ENCODE data around the gene NUDCD2.

DNA sequence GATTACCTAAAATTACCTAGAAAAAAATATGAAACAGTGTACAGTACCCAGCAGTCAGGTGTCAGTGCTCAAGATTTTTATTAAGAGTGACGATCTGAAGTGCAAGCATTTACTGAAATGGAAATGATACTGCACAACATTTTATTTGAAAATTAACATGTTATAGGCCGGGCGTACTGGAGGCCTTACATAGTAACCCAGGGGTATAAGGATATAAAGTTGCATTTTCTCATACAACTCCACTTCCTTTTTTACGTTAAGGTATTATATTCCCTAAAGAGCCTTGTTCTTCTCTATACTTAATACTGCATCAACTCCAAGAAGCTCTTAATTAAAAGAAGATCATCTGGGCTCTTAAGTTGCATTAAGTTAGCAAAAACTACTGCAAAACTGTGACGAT lies 48.9 kb upstream of the NUDCD2 start:
- TF ChIP-seq POLR2AphosphoS5 (IDR thresholded peaks at IDR 0.05; ENCODE audit: insufficient read depth, low read depth, low read length) (no peak), POLR2A (IDR thresholded peaks at IDR 0.05; ENCODE audit: low read depth, low read length) (no peak), GATA2 (IDR thresholded peaks at IDR 0.05; ENCODE audit: insufficient read depth, insufficient read length, low read depth, low read length) (no peak), JUN (IDR thresholded peaks at IDR 0.05; ENCODE audit: borderline replicate concordance, insufficient read depth, insufficient read length, low read depth) (no peak), EZH2 (IDR thresholded peaks at IDR 0.05; ENCODE audit: borderline replicate concordance, low read depth, low read length, severe bottlenecking) (no peak), MYC (IDR thresholded peaks at IDR 0.05; ENCODE audit: low read depth, low read length) (no peak)
- TF ChIP-seq, protein P1, sequence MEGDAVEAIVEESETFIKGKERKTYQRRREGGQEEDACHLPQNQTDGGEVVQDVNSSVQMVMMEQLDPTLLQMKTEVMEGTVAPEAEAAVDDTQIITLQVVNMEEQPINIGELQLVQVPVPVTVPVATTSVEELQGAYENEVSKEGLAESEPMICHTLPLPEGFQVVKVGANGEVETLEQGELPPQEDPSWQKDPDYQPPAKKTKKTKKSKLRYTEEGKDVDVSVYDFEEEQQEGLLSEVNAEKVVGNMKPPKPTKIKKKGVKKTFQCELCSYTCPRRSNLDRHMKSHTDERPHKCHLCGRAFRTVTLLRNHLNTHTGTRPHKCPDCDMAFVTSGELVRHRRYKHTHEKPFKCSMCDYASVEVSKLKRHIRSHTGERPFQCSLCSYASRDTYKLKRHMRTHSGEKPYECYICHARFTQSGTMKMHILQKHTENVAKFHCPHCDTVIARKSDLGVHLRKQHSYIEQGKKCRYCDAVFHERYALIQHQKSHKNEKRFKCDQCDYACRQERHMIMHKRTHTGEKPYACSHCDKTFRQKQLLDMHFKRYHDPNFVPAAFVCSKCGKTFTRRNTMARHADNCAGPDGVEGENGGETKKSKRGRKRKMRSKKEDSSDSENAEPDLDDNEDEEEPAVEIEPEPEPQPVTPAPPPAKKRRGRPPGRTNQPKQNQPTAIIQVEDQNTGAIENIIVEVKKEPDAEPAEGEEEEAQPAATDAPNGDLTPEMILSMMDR (IDR thresholded peaks at IDR 0.05; ENCODE audit: extremely low read depth in 1 of 2, insufficient read depth in 1 of 2, low read depth in 1 of 2, low read length in 2 of 2), result no peak

Measured in endothelial cell of umbilical vein (primary cell).